K562 (cell line): ENCODE results near the gene GSTA5. TPM values are rescaled to one million over a fixed set of nuclear protein-coding genes. Genes with fewer than 3 reads are reported as not detected.

Source experiments
- ATAC-seq: fragments of 200-7000 bp; cut with Tn5 transposase; 3 replicates; pipeline ENCODE4 v1.9.1; 2020; ENCODE audit warnings: moderate library complexity
- BruUV-seq: library from RNA; stranded (reverse); fragments of 400-500 nt; replicated peaks from 2 replicates; lab custom pipeline; 2021; lab: Mats Ljungman, UMichigan
- CTCF ChIA-PET: fragments of 300-600 bp; formaldehyde crosslinking; extraction: SDS; loops from one replicate; lab custom pipeline; 2021; ENCODE audit warnings: low intra/inter-chr PET ratio; lab: Yijun Ruan, JAX
- POLR2A ChIA-PET: fragments of 300-600, 350-650 bp; sonication (Branson Sonifier 250); formaldehyde crosslinking; extraction: SDS; loops from one replicate; lab custom pipeline; 2021; ENCODE audit warnings: antibody characterized with exemption, inconsistent platforms; lab: Yijun Ruan, JAX
- DNase-seq, 4 experiments: peaks; one replicate each; pipeline versions ENCODE4 v3.0.0 to v3.0.0-alpha.2; 2011 to 2018; ENCODE audit warnings: low spot score in 3 of 4, mixed read lengths in 3 of 4; ENCODE audit errors: extremely low read depth in 1 of 4
- FAIRE-seq: peaks from 2 replicates; lab custom pipeline; 2011; peaks lifted over from hg19 to GRCh38; lab: Jason Lieb, UNC
- H2AFZ ChIP-seq: 2 replicates; pipeline ENCODE4 v1.6.0; 2011; ENCODE audit warnings: low read depth, low read length, control low read depth, inconsistent platforms
- H3K27ac ChIP-seq: fragments of 200-600 bp; 3 replicates; pipeline ENCODE4 v1.8.0; 2011; ENCODE audit warnings: low read depth, mild to moderate bottlenecking, control low read depth, inconsistent platforms, low read length, moderate library complexity, mixed read lengths; ENCODE audit errors: extremely low read depth
- H3K27me3 ChIP-seq, 2 experiments: fragments of 300-600 bp in 1 of 2; 2 replicates in 1 of 2; 3 replicates in 1 of 2; pipeline versions ENCODE4 v1.6.0 to v1.8.0; 2011; ENCODE audit warnings: inconsistent platforms in 2 of 2, low read length in 2 of 2, mild to moderate bottlenecking in 1 of 2, mixed read lengths in 1 of 2, moderate library complexity in 1 of 2; ENCODE audit not compliant: control insufficient read depth in 2 of 2, insufficient read depth in 2 of 2
- H3K36me3 ChIP-seq: fragments of 300-600 bp; 3 replicates; pipeline ENCODE4 v1.8.0; 2011; ENCODE audit warnings: mild to moderate bottlenecking, low read length, inconsistent platforms; ENCODE audit not compliant: control insufficient read depth, insufficient read depth
- H3K4me1 ChIP-seq, 2 experiments: fragments of 200-600 bp in 1 of 2; replicated peaks in 1 of 2; 2 replicates in 1 of 2; 3 replicates in 1 of 2; pipeline versions ENCODE4 v1.5.1 to v1.8.0; 2011; ENCODE audit warnings: inconsistent platforms in 2 of 2, low read length in 2 of 2, mild to moderate bottlenecking in 1 of 2, mixed read lengths in 1 of 2, moderate library complexity in 1 of 2; ENCODE audit not compliant: control insufficient read depth in 2 of 2, insufficient read depth in 2 of 2
- H3K4me2 ChIP-seq: 2 replicates; pipeline ENCODE4 v1.6.1; 2011; ENCODE audit warnings: low read length, control low read depth, inconsistent platforms, mixed read lengths; ENCODE audit not compliant: insufficient read depth
- H3K4me3 ChIP-seq: fragments of 200-600 bp; sonication (generic), shearing (Covaris generic); 2 replicates; pipeline ENCODE4 v1.5.1; 2016; ENCODE audit warnings: control low read depth, inconsistent platforms
- H3K79me2 ChIP-seq: fragments of 200-600 bp; 3 replicates; pipeline ENCODE4 v1.8.0; 2011; ENCODE audit warnings: low read length, inconsistent platforms; ENCODE audit not compliant: control insufficient read depth, insufficient read depth
- H3K9ac ChIP-seq, 2 experiments: 2 replicates each; pipeline versions ENCODE4 v1.6.0 to v1.6.1; 2011; ENCODE audit warnings: low read depth in 2 of 2, low read length in 2 of 2, control low read depth in 1 of 2, inconsistent platforms in 1 of 2, mild to moderate bottlenecking in 1 of 2, mixed read lengths in 1 of 2; ENCODE audit not compliant: insufficient read depth in 1 of 2
- H3K9me1 ChIP-seq: one replicate; pipeline ENCODE4 v1.6.0; 2011; ENCODE audit warnings: inconsistent platforms, mild to moderate bottlenecking, low read length, moderate library complexity; ENCODE audit not compliant: control insufficient read depth, insufficient read depth
- H3K9me3 ChIP-seq: replicated peaks from 2 replicates; pipeline ENCODE4 v1.5.1; 2011; ENCODE audit warnings: low read depth, low read length, inconsistent platforms; ENCODE audit not compliant: control insufficient read depth, insufficient read depth
- H4K20me1 ChIP-seq: replicated peaks from 2 replicates; pipeline ENCODE4 v1.6.1; 2011; ENCODE audit warnings: low read length, inconsistent platforms, mixed read lengths; ENCODE audit not compliant: control insufficient read depth, insufficient read depth
- BDP1 ChIP-seq: IDR thresholded peaks from 3 replicates; pipeline ENCODE4 v1.6.1; 2011; ENCODE audit not compliant: insufficient read length, insufficient read depth
- CBFB ChIP-seq: sonication (generic); formaldehyde crosslinking; IDR thresholded peaks from 2 replicates; pipeline ENCODE4 v1.4.0; 2020; ENCODE audit warnings: mild to moderate bottlenecking, missing genetic modification reagents
- ERF ChIP-seq: fragments of 450-650 bp; formaldehyde crosslinking; IDR thresholded peaks from 2 replicates; pipeline ENCODE4 v1.4.0; 2020; ENCODE audit warnings: mild to moderate bottlenecking, mixed read lengths
- HMBOX1 ChIP-seq: sonication (generic); IDR thresholded peaks from 2 replicates; pipeline ENCODE4 v1.6.1; 2016
- MAFG ChIP-seq: fragments of 450-650 bp; conservative IDR thresholded peaks from 2 replicates; pipeline ENCODE4 v1.6.1; 2016; ENCODE audit warnings: missing genetic modification characterization, missing compliant biosample characterization
- MEF2A ChIP-seq: IDR thresholded peaks from 2 replicates; pipeline ENCODE4 v1.6.1; 2011; ENCODE audit warnings: low read depth, mild to moderate bottlenecking, low read length, moderate library complexity; ENCODE audit not compliant: control insufficient read depth
- NFIX ChIP-seq: fragments of 250-450 bp; sonication (Bioruptor Pico); IDR thresholded peaks from 2 replicates; pipeline ENCODE4 v1.4.0; 2020; ENCODE audit warnings: low read depth, mild to moderate bottlenecking, moderate library complexity
- NFRKB ChIP-seq: fragments of 450-650 bp; IDR thresholded peaks from 2 replicates; pipeline ENCODE4 v1.6.1; 2016; ENCODE audit warnings: low read depth
- PRPF4 ChIP-seq: fragments of 200-400 bp; formaldehyde crosslinking; IDR thresholded peaks from one replicate; pipeline ENCODE4 v1.6.1; 2017; ENCODE audit warnings: low read length, low read depth, mild to moderate bottlenecking; ENCODE audit not compliant: insufficient read depth, poor library complexity, severe bottlenecking
- TAF9B ChIP-seq: fragments of 450-650 bp; IDR thresholded peaks from 2 replicates; pipeline ENCODE4 v1.6.1; 2018; ENCODE audit warnings: mild to moderate bottlenecking; ENCODE audit not compliant: partially characterized antibody
- U2AF2 ChIP-seq: fragments of 200-400 bp; formaldehyde crosslinking; optimal IDR thresholded peaks from 2 replicates; pipeline ENCODE3; 2017; ENCODE audit warnings: low read depth, mild to moderate bottlenecking, low read length
- ZNF174 ChIP-seq: fragments of 250-450 bp; sonication (Bioruptor Pico); IDR thresholded peaks from 2 replicates; pipeline ENCODE4 v1.4.0; 2020; ENCODE audit warnings: mild to moderate bottlenecking
- ZNF311 ChIP-seq: fragments of 250-450 bp; sonication (Bioruptor Pico); IDR thresholded peaks from 2 replicates; pipeline ENCODE4 v1.4.0; 2020; ENCODE audit warnings: mild to moderate bottlenecking, moderate library complexity
- ZNF436 ChIP-seq: fragments of 250-450, 450-650 bp; sonication (Bioruptor Pico); formaldehyde crosslinking; IDR thresholded peaks from 2 replicates; pipeline ENCODE4 v1.7.0; 2020; ENCODE audit warnings: mild to moderate bottlenecking
- ZNF57 ChIP-seq: fragments of 450-650 bp; formaldehyde crosslinking; IDR thresholded peaks from 2 replicates; pipeline ENCODE4 v1.4.0; 2020; ENCODE audit warnings: mild to moderate bottlenecking, moderate library complexity
- WGBS: fragments of 100-300 bp; shearing (Covaris generic); methylation state at CpG from one replicate; pipeline ENCODE4 v1.1.6; 2016; ENCODE audit warnings: low coverage, mixed read lengths; ENCODE audit not compliant: insufficient coverage; ENCODE audit errors: missing lambda C conversion rate; 5-methylcytosine and 5-hydroxymethylcytosine counted together
- in situ Hi-C: fragments of 300-500 bp; cut with MboI; formaldehyde crosslinking; loops from 4 replicates; pipeline ENCODE4 v1.15.0; 2018; ENCODE audit warnings: inconsistent platforms, mixed read lengths
- intact Hi-C: fragments of 100-400 bp; cut with micrococcal nuclease; formaldehyde crosslinking; loops from 2 replicates; pipeline ENCODE4 v1.14.2; 2022
- polyA plus RNA-seq, 8 experiments: library from polyadenylated mRNA; depleted of rRNA in 4 of 8; stranded (reverse) in 5 of 8; unstranded in 3 of 8; fragments of >200 nt; fragmentation: Nextera tagmentation in 2 of 8; fragmentation: Illumina TruSeq in 1 of 8; extraction: Ambion mirVana in 2 of 8; extraction: Trizol in 1 of 8; gene quantifications; 2 replicates each; pipeline versions ENCODE4 v1.2.1 to v1.2.3, GENCODE V29; 2011 to 2014; ENCODE audit warnings: inconsistent platforms in 1 of 8, missing spikeins in 1 of 8
- total RNA-seq, 7 experiments: library from RNA; depleted of rRNA in 6 of 7; stranded (reverse); fragments of >200 nt in 6 of 7; fragmentation: Illumina TruSeq in 2 of 7; extraction: Trizol in 2 of 7; gene quantifications; 2 replicates each; pipeline versions ENCODE4 v1.2.1 to v1.2.3, GENCODE V29; 2011 to 2021; ENCODE audit warnings: low replicate concordance in 1 of 7
- TF ChIP-seq, protein P1 (sequence below): sonication (generic); formaldehyde crosslinking; IDR thresholded peaks from 2 replicates; pipeline ENCODE4 v1.8.0; 2022; ENCODE audit warnings: mild to moderate bottlenecking, missing genetic modification reagents
- TF ChIP-seq, protein P2 (sequence below): fragments of 250-450 bp; sonication (Bioruptor Pico); IDR thresholded peaks from 2 replicates; pipeline ENCODE4 v1.4.0; 2020; ENCODE audit warnings: mild to moderate bottlenecking, moderate library complexity, borderline replicate concordance
- TF ChIP-seq, protein P3 (sequence below): fragments of 250-450 bp; sonication (Bioruptor Pico); IDR thresholded peaks from 2 replicates; pipeline ENCODE4 v1.8.0; 2021; ENCODE audit warnings: mild to moderate bottlenecking, moderate library complexity

Gene GSTA5
- total and polyA plus RNA-seq, 9 of the 15 experiments (the other 6 are each of a cell fraction or from before 2014, with no cell fraction given), result not detected

- TF ChIP-seq HMBOX1 (peak; percentile 82), TAF9B (no peak), MAFG (tag) (peak; percentile 89), NFRKB (no peak), ZNF174 (no peak), ZNF57 (CRISPR knock-in tag) (no peak), PRPF4 (no peak), BDP1 (no peak), MEF2A (no peak)
- TF ChIP-seq, protein P1, sequence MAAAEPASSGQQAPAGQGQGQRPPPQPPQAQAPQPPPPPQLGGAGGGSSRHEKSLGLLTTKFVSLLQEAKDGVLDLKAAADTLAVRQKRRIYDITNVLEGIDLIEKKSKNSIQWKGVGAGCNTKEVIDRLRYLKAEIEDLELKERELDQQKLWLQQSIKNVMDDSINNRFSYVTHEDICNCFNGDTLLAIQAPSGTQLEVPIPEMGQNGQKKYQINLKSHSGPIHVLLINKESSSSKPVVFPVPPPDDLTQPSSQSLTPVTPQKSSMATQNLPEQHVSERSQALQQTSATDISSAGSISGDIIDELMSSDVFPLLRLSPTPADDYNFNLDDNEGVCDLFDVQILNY (CRISPR knock-in tag), result no peak
- TF ChIP-seq, all 486 proteins: peak for 9
Observed at GRCh38 chr6:52788478-52788877, 52.1 kb downstream of the GSTA5 start (continued).

- H3K79me2 ChIP-seq, result no peaks in the 10 kb centered on the region
- in situ Hi-C loops (loop anchor here (5.0 kb wide), 1 partner anchor 39 kb away; no protein-coding TSS in a partner anchor), intact Hi-C loops (no loop called here)
- ATAC-seq, result no peak
- no peak overlapping the region for H3K4me3 ChIP-seq
- H3K4me2 ChIP-seq, result no peak overlapping the region
- H3K36me3 ChIP-seq, result no peaks in the 10 kb centered on the region
- no peak for FAIRE-seq
- H3K9me3 ChIP-seq, result peaks cover 2% of the 10 kb centered on the region; the same call in 1 of the 2 replicates
- H2AFZ ChIP-seq, result no peak overlapping the region; the same call in 1 of the 2 replicates
- no peak overlapping the region for H3K27ac ChIP-seq
- ChIA-PET CTCF (no interaction called here), POLR2A (no interaction called here)
- no peaks in the 10 kb centered on the region for H4K20me1 ChIP-seq
- WGBS, result 11% methylated on average over 3 of the region's 3 CpGs
- DNase-seq, result no peak
- H3K9me1 ChIP-seq, result no peaks in the 10 kb centered on the region
- H3K4me1 ChIP-seq, result peaks cover 0 to 7% of the 10 kb centered on the region in 2 experiments; a peak in 3 of 5 replicates
- no TSS peak for BruUV-seq
- no peaks in the 10 kb centered on the region for H3K27me3 ChIP-seq
- H3K9ac ChIP-seq, result no peak overlapping the region
- TF ChIP-seq U2AF2, result no peak
- TF ChIP-seq NFIX, result no peak
- TF ChIP-seq, protein P2, sequence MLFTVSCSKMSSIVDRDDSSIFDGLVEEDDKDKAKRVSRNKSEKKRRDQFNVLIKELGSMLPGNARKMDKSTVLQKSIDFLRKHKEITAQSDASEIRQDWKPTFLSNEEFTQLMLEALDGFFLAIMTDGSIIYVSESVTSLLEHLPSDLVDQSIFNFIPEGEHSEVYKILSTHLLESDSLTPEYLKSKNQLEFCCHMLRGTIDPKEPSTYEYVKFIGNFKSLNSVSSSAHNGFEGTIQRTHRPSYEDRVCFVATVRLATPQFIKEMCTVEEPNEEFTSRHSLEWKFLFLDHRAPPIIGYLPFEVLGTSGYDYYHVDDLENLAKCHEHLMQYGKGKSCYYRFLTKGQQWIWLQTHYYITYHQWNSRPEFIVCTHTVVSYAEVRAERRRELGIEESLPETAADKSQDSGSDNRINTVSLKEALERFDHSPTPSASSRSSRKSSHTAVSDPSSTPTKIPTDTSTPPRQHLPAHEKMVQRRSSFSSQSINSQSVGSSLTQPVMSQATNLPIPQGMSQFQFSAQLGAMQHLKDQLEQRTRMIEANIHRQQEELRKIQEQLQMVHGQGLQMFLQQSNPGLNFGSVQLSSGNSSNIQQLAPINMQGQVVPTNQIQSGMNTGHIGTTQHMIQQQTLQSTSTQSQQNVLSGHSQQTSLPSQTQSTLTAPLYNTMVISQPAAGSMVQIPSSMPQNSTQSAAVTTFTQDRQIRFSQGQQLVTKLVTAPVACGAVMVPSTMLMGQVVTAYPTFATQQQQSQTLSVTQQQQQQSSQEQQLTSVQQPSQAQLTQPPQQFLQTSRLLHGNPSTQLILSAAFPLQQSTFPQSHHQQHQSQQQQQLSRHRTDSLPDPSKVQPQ (CRISPR knock-in tag), result no peak
- no peak for TF ChIP-seq CBFB (CRISPR knock-in tag)
- no peak for TF ChIP-seq ZNF436 (CRISPR knock-in tag)
- TF ChIP-seq, protein P3, sequence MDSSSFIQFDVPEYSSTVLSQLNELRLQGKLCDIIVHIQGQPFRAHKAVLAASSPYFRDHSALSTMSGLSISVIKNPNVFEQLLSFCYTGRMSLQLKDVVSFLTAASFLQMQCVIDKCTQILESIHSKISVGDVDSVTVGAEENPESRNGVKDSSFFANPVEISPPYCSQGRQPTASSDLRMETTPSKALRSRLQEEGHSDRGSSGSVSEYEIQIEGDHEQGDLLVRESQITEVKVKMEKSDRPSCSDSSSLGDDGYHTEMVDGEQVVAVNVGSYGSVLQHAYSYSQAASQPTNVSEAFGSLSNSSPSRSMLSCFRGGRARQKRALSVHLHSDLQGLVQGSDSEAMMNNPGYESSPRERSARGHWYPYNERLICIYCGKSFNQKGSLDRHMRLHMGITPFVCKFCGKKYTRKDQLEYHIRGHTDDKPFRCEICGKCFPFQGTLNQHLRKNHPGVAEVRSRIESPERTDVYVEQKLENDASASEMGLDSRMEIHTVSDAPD (CRISPR knock-in tag), result no peak
- TF ChIP-seq ZNF311 (CRISPR knock-in tag), result no peak
- TF ChIP-seq ERF (CRISPR knock-in tag), result no peak
Observed at GRCh38 chr6:52787917-52788316, 52.7 kb downstream of the GSTA5 start.
